GM11168 (cell line): ENCODE results near the gene ARHGAP9.
"Not testable (repeated sequence)": the region's sequence is repeated elsewhere in the genome, so short reads cannot be mapped to it uniquely, and the experiment has no call there.

Experiments
- in situ Hi-C: fragments of 300-500 bp; cut with MboI; formaldehyde crosslinking; loops from one replicate; pipeline ENCODE4 v1.12.0; 2022; ENCODE audit warnings: low sequenced_read_pairs; ENCODE audit not compliant: unreplicated experiment

The ARHGAP9 gene

GRCh38 chr12:57518176-57518919 lies 38.7 kb upstream of the ARHGAP9 start:
- in situ Hi-C loops = no loop called here

- in situ Hi-C loops = not testable (repeated sequence)
Measured at GRCh38 chr12:57517718-57518117, 38.1 kb upstream of the ARHGAP9 start.

GRCh38 chr12:57517187-57517586 lies 37.5 kb upstream of the ARHGAP9 start:
- in situ Hi-C loops = no loop called here

- in situ Hi-C loops = no loop called here
Measured at GRCh38 chr12:57516617-57517153, 37.0 kb upstream of the ARHGAP9 start.

- in situ Hi-C loops = no loop called here
Measured at GRCh38 chr12:57515934-57516541, 36.4 kb upstream of the ARHGAP9 start.

- in situ Hi-C loops = no loop called here
Measured at GRCh38 chr12:57515408-57515933, 35.8 kb upstream of the ARHGAP9 start.

- in situ Hi-C loops = no loop called here
Measured at GRCh38 chr12:57514720-57515407, 35.2 kb upstream of the ARHGAP9 start.

- in situ Hi-C loops = not testable (repeated sequence)
Measured at GRCh38 chr12:57514246-57514645, 34.6 kb upstream of the ARHGAP9 start.

GRCh38 chr12:57513677-57514076 lies 34.0 kb upstream of the ARHGAP9 start:
- in situ Hi-C loops = not testable (repeated sequence)

GRCh38 chr12:57513266-57513665 lies 33.6 kb upstream of the ARHGAP9 start:
- in situ Hi-C loops = no loop called here

- in situ Hi-C loops = no loop called here
Measured at GRCh38 chr12:57512665-57513064, 33.0 kb upstream of the ARHGAP9 start.

- in situ Hi-C loops = no loop called here
Measured at GRCh38 chr12:57511588-57512325, 32.1 kb upstream of the ARHGAP9 start.

GRCh38 chr12:57511161-57511560 lies 31.5 kb upstream of the ARHGAP9 start:
- in situ Hi-C loops = no loop called here

- in situ Hi-C loops = not testable (repeated sequence)
Measured at GRCh38 chr12:57507796-57508195, 28.1 kb upstream of the ARHGAP9 start.

GRCh38 chr12:57506541-57506940 lies 26.9 kb upstream of the ARHGAP9 start:
- in situ Hi-C loops = not testable (repeated sequence)

GRCh38 chr12:57502311-57502969 lies 22.8 kb upstream of the ARHGAP9 start:
- in situ Hi-C loops = not testable (repeated sequence)

GRCh38 chr12:57500213-57500612 lies 20.5 kb upstream of the ARHGAP9 start:
- in situ Hi-C loops = no loop called here

- in situ Hi-C loops = no loop called here
Measured at GRCh38 chr12:57498571-57498970, 18.9 kb upstream of the ARHGAP9 start.

- in situ Hi-C loops = no loop called here
Measured at GRCh38 chr12:57498132-57498502, 18.5 kb upstream of the ARHGAP9 start.
